HepG2 (cell line): Measurements from ENCODE around the gene SPINK8. TPM values are rescaled to one million over a fixed set of nuclear protein-coding genes. Genes with fewer than 3 reads are reported as not detected.
A peak's percentile ranks its signal among the peaks of the same experiment; 100 is the strongest.

ENCODE experiments used
- ATAC-seq: fragments of 200-7000 bp; cut with Tn5 transposase; 3 replicates; pipeline ENCODE4 v1.9.1; 2020; ENCODE audit warnings: mild to moderate bottlenecking, moderate library complexity
- BruUV-seq: library from RNA; stranded (reverse); fragments of 400-500 nt; replicated peaks from 2 replicates; lab custom pipeline; 2021; lab: Mats Ljungman, UMichigan
- CTCF ChIA-PET: fragments of 300-600 bp; formaldehyde crosslinking; extraction: SDS; loops from one replicate; lab custom pipeline; 2021; ENCODE audit warnings: low total read pairs, inconsistent platforms, low intra/inter-chr PET ratio; lab: Yijun Ruan, JAX
- POLR2A ChIA-PET: fragments of 350-600 bp; sonication (Branson Sonifier 250); formaldehyde crosslinking; loops from one replicate; lab custom pipeline; 2020; ENCODE audit warnings: antibody characterized with exemption, inconsistent platforms; lab: Yijun Ruan, JAX
- DNase-seq: peaks from one replicate; pipeline ENCODE4 v3.0.0-alpha.2; 2015; ENCODE audit warnings: low spot score
- FAIRE-seq: peaks from 3 replicates; lab custom pipeline; 2011; peaks lifted over from hg19 to GRCh38; lab: Jason Lieb, UNC
- H2AFZ ChIP-seq: one replicate; pipeline ENCODE4 v1.6.1; 2011; ENCODE audit warnings: low read length, inconsistent platforms
- H3K27ac ChIP-seq: fragments of 300-600 bp; 3 replicates; pipeline ENCODE4 v1.8.0; 2011; ENCODE audit warnings: mixed run types, mild to moderate bottlenecking, mixed read lengths, low read length, inconsistent platforms; ENCODE audit not compliant: insufficient read depth; ENCODE audit errors: extremely low read length
- H3K27me3 ChIP-seq, 2 experiments: fragments of 200-600 bp in 1 of 2; 2 replicates in 1 of 2; 3 replicates in 1 of 2; pipeline versions ENCODE4 v1.6.0 to v1.8.0; 2011; ENCODE audit warnings: low read length in 2 of 2, mild to moderate bottlenecking in 2 of 2, moderate library complexity in 2 of 2, inconsistent platforms in 1 of 2; ENCODE audit not compliant: insufficient read depth in 2 of 2, control insufficient read depth in 1 of 2
- H3K36me3 ChIP-seq, 2 experiments: fragments of 200-600 bp in 1 of 2; replicated peaks in 1 of 2; 2 replicates in 1 of 2; 3 replicates in 1 of 2; pipeline versions ENCODE4 v1.5.1 to v1.8.0; 2011; ENCODE audit warnings: low read length in 2 of 2, inconsistent platforms in 1 of 2; ENCODE audit not compliant: insufficient read depth in 2 of 2, control insufficient read depth in 1 of 2
- H3K4me1 ChIP-seq: 2 replicates; pipeline ENCODE4 v1.5.1; 2012; ENCODE audit warnings: low read length, inconsistent platforms; ENCODE audit not compliant: insufficient read depth
- H3K4me2 ChIP-seq: 2 replicates; pipeline ENCODE4 v1.6.0; 2011; ENCODE audit warnings: low read depth, low read length, inconsistent platforms
- H3K4me3 ChIP-seq, 3 experiments: fragments of 200-600 bp in 1 of 3; sonication (generic), shearing (Covaris generic) in 1 of 3; replicated peaks in 1 of 3; 2 replicates each; pipeline ENCODE4 v1.5.1; 2011 to 2016; ENCODE audit warnings: low read length in 3 of 3, inconsistent platforms in 2 of 3, low read depth in 2 of 3, mild to moderate bottlenecking in 2 of 3, control low read depth in 1 of 3, mixed read lengths in 1 of 3; ENCODE audit not compliant: insufficient read depth in 1 of 3
- H3K79me2 ChIP-seq: one replicate; pipeline ENCODE4 v1.6.1; 2011; ENCODE audit warnings: low read length, inconsistent platforms; ENCODE audit not compliant: insufficient read depth
- H3K9ac ChIP-seq: 2 replicates; pipeline ENCODE4 v1.6.0; 2011; ENCODE audit warnings: mild to moderate bottlenecking, low read depth, low read length, inconsistent platforms; ENCODE audit not compliant: insufficient read depth
- H3K9me3 ChIP-seq: 2 replicates; pipeline ENCODE4 v1.5.1; 2012; ENCODE audit warnings: mild to moderate bottlenecking, low read length
- H4K20me1 ChIP-seq: 2 replicates; pipeline ENCODE4 v1.6.0; 2011; ENCODE audit warnings: inconsistent platforms, mild to moderate bottlenecking, low read length, moderate library complexity; ENCODE audit not compliant: insufficient read depth
- ARID2 ChIP-seq: sonication (generic); formaldehyde crosslinking; IDR thresholded peaks from 2 replicates; pipeline ENCODE4 v1.8.1; 2022; ENCODE audit warnings: mild to moderate bottlenecking, missing genetic modification reagents, borderline replicate concordance
- FOXC1 ChIP-seq: sonication (generic); formaldehyde crosslinking; IDR thresholded peaks from 2 replicates; pipeline ENCODE4 v1.8.0; 2022; ENCODE audit warnings: mild to moderate bottlenecking, missing genetic modification reagents, borderline replicate concordance
- NFKB2 ChIP-seq: sonication (generic); formaldehyde crosslinking; IDR thresholded peaks from 2 replicates; pipeline ENCODE4 v1.4.0; 2020; ENCODE audit warnings: missing genetic modification reagents, borderline replicate concordance
- ZBTB38 ChIP-seq: sonication (generic); formaldehyde crosslinking; IDR thresholded peaks from 2 replicates; pipeline ENCODE4 v1.5.1; 2020; ENCODE audit warnings: mild to moderate bottlenecking, missing genetic modification reagents
- ZC3H4 ChIP-seq: sonication (generic); formaldehyde crosslinking; IDR thresholded peaks from 2 replicates; pipeline ENCODE4 v1.4.0; 2020; ENCODE audit warnings: missing genetic modification reagents, borderline replicate concordance
- ZSCAN21 ChIP-seq: sonication (generic); formaldehyde crosslinking; IDR thresholded peaks from 2 replicates; pipeline ENCODE4 v1.8.0; 2022; ENCODE audit warnings: mild to moderate bottlenecking, missing genetic modification reagents, moderate library complexity, borderline replicate concordance
- WGBS: methylation state at CpG from one replicate; pipeline ENCODE4 v1.1.6; 2017; ENCODE audit warnings: low lambda C conversion rate; 5-methylcytosine and 5-hydroxymethylcytosine counted together
- in situ Hi-C: cut with HindIII; loops from 2 replicates; pipeline ENCODE4 v1.10.0; 2017; ENCODE audit warnings: low pct_unique_long_range_greater_than_20kb; ENCODE audit not compliant: extremely low pct_ligation_motif_present
- intact Hi-C: fragments of 100-400 bp; cut with micrococcal nuclease; formaldehyde crosslinking; loops from one replicate; pipeline ENCODE4 v1.10.0; 2022; ENCODE audit not compliant: unreplicated experiment
- polyA plus RNA-seq, 8 experiments: library from polyadenylated mRNA; depleted of rRNA in 3 of 8; stranded (reverse) in 7 of 8; unstranded in 1 of 8; fragments of >200 nt; fragmentation: Illumina TruSeq in 4 of 8; extraction: Trizol in 4 of 8; gene quantifications; 2 replicates each; pipeline versions ENCODE4 v1.2.1 to v1.2.3, GENCODE V29; 2011 to 2016; ENCODE audit warnings: low read depth in 4 of 8, missing spikeins in 1 of 8, mixed read lengths in 1 of 8; ENCODE audit not compliant: insufficient read depth in 1 of 8
- total RNA-seq, 5 experiments: library from RNA; depleted of rRNA; stranded (reverse); fragments of >200 nt; fragmentation: Illumina TruSeq; extraction: Trizol; gene quantifications; 2 replicates each; pipeline ENCODE4 v1.2.3, GENCODE V29; 2016; ENCODE audit warnings: low read depth in 1 of 5

Gene SPINK8
- total and polyA plus RNA-seq, 2 of the 13 experiments (the other 11 are each of a cell fraction or from before 2014, with no cell fraction given): not detected

DNA sequence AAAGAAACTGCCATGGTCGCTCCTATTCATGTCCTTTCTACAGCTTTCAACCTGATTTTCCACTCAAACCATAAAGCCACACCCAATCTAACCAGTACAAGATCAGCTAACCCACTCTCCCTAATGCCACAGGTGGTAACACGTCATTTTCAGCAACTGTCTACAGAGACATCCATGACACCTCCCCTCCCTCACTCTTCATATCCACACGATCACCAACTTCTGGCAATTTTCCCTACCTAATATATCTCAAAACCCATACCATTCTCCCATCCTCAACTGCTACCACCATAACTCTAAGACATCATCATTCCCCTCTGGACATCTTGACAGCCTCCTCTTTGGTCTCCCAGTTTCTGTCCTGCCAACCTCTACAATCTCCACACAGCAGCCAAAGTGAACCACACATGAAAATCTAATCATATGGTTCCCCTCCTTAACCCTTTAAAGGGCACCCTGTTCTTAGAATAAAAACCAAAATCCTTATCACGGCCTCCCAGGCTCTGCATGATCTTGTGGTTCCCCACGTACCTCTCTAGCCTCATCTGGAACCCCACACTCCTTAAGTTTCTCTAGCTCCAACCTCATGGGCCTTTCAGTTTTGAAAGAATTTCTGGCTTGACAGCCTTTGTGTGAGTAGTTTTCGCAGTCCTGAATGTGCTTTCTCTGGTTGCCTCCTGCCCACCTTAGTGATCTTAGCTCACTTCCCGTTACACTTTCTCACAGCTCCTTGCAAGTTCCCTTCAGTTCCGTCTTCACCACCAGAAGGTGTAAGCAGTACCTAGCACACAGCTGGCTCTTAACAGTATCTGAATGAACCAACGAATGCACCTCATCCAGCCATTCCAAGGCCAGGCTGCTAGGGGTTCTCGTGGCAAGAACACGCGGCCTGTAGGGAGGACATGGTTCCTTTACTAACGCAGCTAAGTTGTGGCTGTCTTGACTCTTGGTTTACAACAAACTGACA, 33.4 kb downstream of the SPINK8 start:
- Histone ChIP-seq H3K36me3 (peaks cover 5 to 29% of the 10 kb centered on the region in 2 experiments; a peak in 4 of 5 replicates), H3K27me3 (no peaks in the 10 kb centered on the region), H3K4me2 (peak overlapping the region; percentile 86), H3K27ac (peak overlapping the region; percentile 96), H2AFZ (no peak overlapping the region), H4K20me1 (no peaks in the 10 kb centered on the region), H3K79me2 (peaks cover 12% of the 10 kb centered on the region), H3K4me3 (peak overlapping the region; percentile 57 to 93 (median 93); a peak in 5 of 6 replicates), H3K9ac (peak overlapping the region; percentile 91), H3K4me1 (peaks cover 44% of the 10 kb centered on the region), H3K9me3 (no peaks in the 10 kb centered on the region)
- TF ChIP-seq ZC3H4 (CRISPR knock-in tag) (0 out of 2 replicates have a peak, but pooled peaks have one; percentile 34), ARID2 (CRISPR knock-in tag) (0 out of 2 replicates have a peak, but pooled peaks have one; percentile 6), ZSCAN21 (peak; percentile 64; the same call in 1 of the 2 replicates), FOXC1 (CRISPR knock-in tag) (no peak), NFKB2 (no peak), ZBTB38 (peak; percentile 88)
- ATAC-seq: no peak
- POLR2A ChIA-PET: interaction anchor here (0.6 to 1.5 kb wide), 5 partner anchors 10 to 173 kb away, joined by 3 to 4 read pairs (median 3); partner anchors contain the start of genes CCDC51 and TMA7
- WGBS: 82% methylated on average over 13 of the region's 13 CpGs
- CTCF ChIA-PET: no interaction called here
- no peak for DNase-seq
- BruUV-seq: no TSS peak
- in situ Hi-C loops: no loop called here
- intact Hi-C loops: no loop called here
- no peak for FAIRE-seq
